PC-9 (cell line): ENCODE data around the gene ATP11B. TPM values are rescaled to one million over a fixed set of nuclear protein-coding genes. Genes with fewer than 3 reads are reported as not detected.

Experiments used
- BruUV-seq: library from RNA; stranded (reverse); fragments of 400-500 nt; replicated peaks from 2 replicates; lab custom pipeline; 2021; lab: Mats Ljungman, UMichigan
- CTCF ChIA-PET: fragments of 300-600 bp; sonication (Branson Sonifier 250); formaldehyde crosslinking; loops from one replicate; lab custom pipeline; 2022; ENCODE audit warnings: antibody characterized with exemption; lab: Charles Lee
- POLR2A ChIA-PET: fragments of 300-600 bp; sonication (Branson Sonifier 250); formaldehyde crosslinking; loops from one replicate; lab custom pipeline; 2022; ENCODE audit warnings: antibody characterized with exemption; ENCODE audit not compliant: unreplicated experiment; lab: Charles Lee
- DNase-seq, 2 experiments: peaks; one replicate each; pipeline versions ENCODE4 v3.0.0 to v3.0.0-alpha.2; 2015 to 2022; ENCODE audit warnings: mixed read lengths in 1 of 2
- H2AFZ ChIP-seq: fragments of 200-600 bp; sonication (generic); 2 replicates; pipeline ENCODE4 v1.8.1; 2017; ENCODE audit warnings: antibody characterized with exemption
- H3F3A ChIP-seq: fragments of 200-600 bp; sonication (generic); 2 replicates; pipeline ENCODE4 v1.8.1; 2017; ENCODE audit warnings: antibody characterized with exemption, mild to moderate bottlenecking, low read depth; ENCODE audit not compliant: insufficient read depth
- H3K27ac ChIP-seq: fragments of 200-600 bp; sonication (generic); 2 replicates; pipeline ENCODE4 v1.6.1; 2016; ENCODE audit warnings: mixed run types
- H3K27me3 ChIP-seq: fragments of 200-600 bp; sonication (generic); 2 replicates; pipeline ENCODE4 v1.6.1; 2016; ENCODE audit warnings: low read depth, mixed run types; ENCODE audit not compliant: insufficient read depth
- H3K36me3 ChIP-seq: fragments of 200-600 bp; sonication (generic); 2 replicates; pipeline ENCODE4 v1.6.1; 2016; ENCODE audit warnings: low read depth, mixed run types
- H3K4me1 ChIP-seq: fragments of 200-600 bp; sonication (generic); replicated peaks from 2 replicates; pipeline ENCODE4 v1.6.1; 2016; ENCODE audit warnings: mixed run types; ENCODE audit not compliant: insufficient read depth
- H3K4me2 ChIP-seq: fragments of 200-600 bp; sonication (generic); 2 replicates; pipeline ENCODE4 v1.6.1; 2017; ENCODE audit warnings: mixed run types
- H3K4me3 ChIP-seq: fragments of 200-600 bp; sonication (generic); 2 replicates; pipeline ENCODE4 v1.6.1; 2016; ENCODE audit warnings: mixed run types
- H3K79me2 ChIP-seq: fragments of 200-600 bp; sonication (generic); 2 replicates; pipeline ENCODE4 v1.6.1; 2017; ENCODE audit warnings: low read depth, mixed run types
- H3K9me2 ChIP-seq: fragments of 200-600 bp; sonication (generic); 2 replicates; pipeline ENCODE4 v1.8.1; 2017; ENCODE audit warnings: mild to moderate bottlenecking; ENCODE audit not compliant: insufficient read depth
- H3K9me3 ChIP-seq: fragments of 200-600 bp; sonication (generic); 2 replicates; pipeline ENCODE4 v1.8.1; 2016; ENCODE audit warnings: low read depth; ENCODE audit not compliant: insufficient read depth
- H4K20me1 ChIP-seq: fragments of 200-600 bp; sonication (generic); 2 replicates; pipeline ENCODE4 v1.8.1; 2017; ENCODE audit not compliant: insufficient read depth
- EZH2 ChIP-seq: fragments of 200-600 bp; sonication (generic); IDR thresholded peaks from 2 replicates; pipeline ENCODE4 v1.8.0; 2017; ENCODE audit warnings: antibody characterized with exemption, low read depth
- intact Hi-C: fragments of 100-400 bp; cut with micrococcal nuclease; formaldehyde crosslinking; loops from one replicate; pipeline ENCODE4 v1.10.0; 2022; ENCODE audit not compliant: unreplicated experiment
- total RNA-seq: library from RNA; stranded (reverse); gene quantifications from 2 replicates; pipeline ENCODE4 v1.2.3, GENCODE V29; 2021
- TF ChIP-seq, protein P1 (sequence below): fragments of 200-600 bp; sonication (generic); conservative IDR thresholded peaks from 2 replicates; pipeline ENCODE4 v1.6.1; 2017; ENCODE audit warnings: mixed run types, antibody characterized with exemption, mild to moderate bottlenecking, moderate library complexity

ATP11B gene
- total RNA-seq, 1 experiment from 2014 or later, result 66.5 TPM

DNA sequence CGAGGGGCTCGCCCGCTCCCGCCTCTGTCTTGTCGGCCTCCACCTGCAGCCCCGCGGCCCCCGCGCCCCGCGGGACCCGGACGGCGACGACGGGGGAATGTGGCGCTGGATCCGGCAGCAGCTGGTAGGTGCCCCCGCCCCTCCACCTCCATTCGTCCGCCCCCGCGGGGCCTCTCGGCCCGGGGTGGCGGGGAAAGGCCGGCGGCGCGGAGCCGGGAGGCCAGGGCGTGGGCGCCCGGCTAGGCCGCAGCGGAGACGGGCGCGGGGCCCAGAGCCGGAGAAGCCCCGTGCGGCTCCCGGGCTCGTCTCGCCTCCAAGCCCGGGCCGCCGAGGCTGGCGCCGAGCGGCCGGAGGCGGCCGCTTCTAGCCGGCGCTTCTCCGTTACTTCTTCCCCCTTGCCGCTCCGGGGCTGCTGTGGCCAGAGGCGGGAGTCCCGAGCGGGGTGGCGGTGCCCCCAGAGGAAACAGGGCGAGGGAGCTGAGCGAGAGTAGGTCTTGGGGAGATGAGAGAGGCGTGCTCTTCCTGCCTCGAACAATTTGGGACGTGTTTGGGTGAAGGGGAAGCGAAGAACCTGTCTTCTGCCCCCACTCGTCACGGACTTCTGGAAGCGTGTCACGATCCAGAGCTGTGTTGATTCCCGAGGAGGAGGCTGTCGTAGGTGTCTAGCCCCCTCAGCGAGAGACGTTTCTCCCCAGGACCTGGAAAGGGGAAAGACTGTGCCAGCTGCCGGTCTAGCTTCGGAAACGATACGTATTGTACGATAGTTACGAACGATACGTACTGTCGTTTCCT, 555 bp downstream of the ATP11B start:
- no peaks in the 10 kb centered on the region for H3K9me2 ChIP-seq
- peak overlapping the region; percentile 97 for H3K4me2 ChIP-seq
- no TSS peak for BruUV-seq
- CTCF ChIA-PET, result interaction anchor here (1.8 kb wide), 1 partner anchor 80 kb away, joined by 5 read pairs; no protein-coding TSS in a partner anchor
- H3K27me3 ChIP-seq, result no peaks in the 10 kb centered on the region
- H3K27ac ChIP-seq, result peak overlapping the region; percentile 50
- H4K20me1 ChIP-seq, result no peaks in the 10 kb centered on the region
- DNase-seq, result peak in 1 of 2 experiments; percentile 50
- H2AFZ ChIP-seq, result peak overlapping the region; percentile 84
- H3K79me2 ChIP-seq, result peaks cover 49% of the 10 kb centered on the region
- POLR2A ChIA-PET, result interaction anchor here (0.6 to 0.7 kb wide), 4 partner anchors 80 to 1814 kb away, joined by 3 to 5 read pairs (median 4); no protein-coding TSS in a partner anchor
- H3F3A ChIP-seq, result peaks cover 20% of the 10 kb centered on the region
- H3K9me3 ChIP-seq, result no peaks in the 10 kb centered on the region
- TF ChIP-seq, protein P1, sequence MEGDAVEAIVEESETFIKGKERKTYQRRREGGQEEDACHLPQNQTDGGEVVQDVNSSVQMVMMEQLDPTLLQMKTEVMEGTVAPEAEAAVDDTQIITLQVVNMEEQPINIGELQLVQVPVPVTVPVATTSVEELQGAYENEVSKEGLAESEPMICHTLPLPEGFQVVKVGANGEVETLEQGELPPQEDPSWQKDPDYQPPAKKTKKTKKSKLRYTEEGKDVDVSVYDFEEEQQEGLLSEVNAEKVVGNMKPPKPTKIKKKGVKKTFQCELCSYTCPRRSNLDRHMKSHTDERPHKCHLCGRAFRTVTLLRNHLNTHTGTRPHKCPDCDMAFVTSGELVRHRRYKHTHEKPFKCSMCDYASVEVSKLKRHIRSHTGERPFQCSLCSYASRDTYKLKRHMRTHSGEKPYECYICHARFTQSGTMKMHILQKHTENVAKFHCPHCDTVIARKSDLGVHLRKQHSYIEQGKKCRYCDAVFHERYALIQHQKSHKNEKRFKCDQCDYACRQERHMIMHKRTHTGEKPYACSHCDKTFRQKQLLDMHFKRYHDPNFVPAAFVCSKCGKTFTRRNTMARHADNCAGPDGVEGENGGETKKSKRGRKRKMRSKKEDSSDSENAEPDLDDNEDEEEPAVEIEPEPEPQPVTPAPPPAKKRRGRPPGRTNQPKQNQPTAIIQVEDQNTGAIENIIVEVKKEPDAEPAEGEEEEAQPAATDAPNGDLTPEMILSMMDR, result no peak
- no peak for TF ChIP-seq EZH2
- H3K36me3 ChIP-seq, result peaks cover 5% of the 10 kb centered on the region; the same call in 1 of the 2 replicates
- H3K4me3 ChIP-seq, result peak overlapping the region; percentile 68
- intact Hi-C loops, result loop anchor here (2.0 to 5.0 kb wide), 2 partner anchors 75 to 473 kb away; no protein-coding TSS in a partner anchor
- H3K4me1 ChIP-seq, result peaks cover 38% of the 10 kb centered on the region

DNA sequence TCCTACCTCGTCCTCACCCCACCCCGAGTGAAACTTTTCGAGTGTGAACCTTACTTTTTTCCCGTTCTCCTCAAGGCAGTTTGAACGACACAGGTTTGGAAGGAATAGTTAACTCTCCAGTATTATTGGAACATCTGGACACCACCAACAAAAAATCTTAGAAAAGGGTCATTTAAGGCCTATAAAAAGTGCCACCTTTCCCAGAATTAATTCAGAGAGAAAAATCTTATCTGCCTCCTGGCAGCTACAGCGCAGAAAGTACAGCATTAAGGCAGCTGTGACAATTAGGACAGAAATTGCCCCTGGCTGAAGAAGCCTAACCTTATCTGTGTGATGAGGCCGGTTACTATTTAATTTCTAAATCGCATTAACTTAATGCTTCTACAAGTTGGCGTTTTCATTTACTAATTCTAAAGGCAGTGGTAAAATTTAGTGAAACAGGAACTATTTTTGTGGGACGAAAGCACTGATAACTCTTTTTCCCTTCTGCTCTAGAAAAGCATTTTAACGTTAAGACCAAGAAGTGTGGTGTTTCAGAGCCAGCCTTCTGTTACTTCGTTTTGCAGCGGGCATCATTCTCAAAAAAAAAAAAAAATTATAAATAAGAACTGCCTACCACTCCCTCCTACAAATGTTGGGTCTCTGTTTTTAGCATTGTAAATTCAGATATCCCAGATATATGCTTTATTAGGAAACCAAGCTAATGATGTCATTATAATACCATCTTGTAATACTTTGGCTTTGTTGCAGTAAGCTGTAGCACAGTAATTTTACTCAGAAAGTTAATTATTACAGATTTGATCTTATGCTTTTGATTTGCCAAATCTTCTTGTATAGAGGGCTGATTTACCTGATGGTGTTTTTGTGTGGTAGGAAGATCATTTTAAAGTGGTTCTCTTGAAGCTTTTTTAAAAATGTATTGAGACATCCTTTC, 1.4 kb downstream of the ATP11B start:
- peak overlapping the region; percentile 68 for H3K4me3 ChIP-seq
- peak overlapping the region; percentile 84 for H2AFZ ChIP-seq
- POLR2A ChIA-PET, result interaction anchor here (0.6 to 0.7 kb wide), 4 partner anchors 22 to 1813 kb away, joined by 3 to 11 read pairs (median 4); no protein-coding TSS in a partner anchor
- intact Hi-C loops, result loop anchor here (1.0 to 5.0 kb wide), 3 partner anchors 55 to 473 kb away; no protein-coding TSS in a partner anchor
- no peaks in the 10 kb centered on the region for H3K9me2 ChIP-seq
- TSS peak; percentile 44 for BruUV-seq
- H3F3A ChIP-seq, result peaks cover 20% of the 10 kb centered on the region
- no peaks in the 10 kb centered on the region for H3K9me3 ChIP-seq
- no peak for DNase-seq
- peak overlapping the region; percentile 50 for H3K27ac ChIP-seq
- TF ChIP-seq, protein P1, result no peak
- no peak for TF ChIP-seq EZH2
- H3K4me2 ChIP-seq, result peak overlapping the region; percentile 97
- CTCF ChIA-PET, result interaction anchor here (0.7 kb wide), 1 partner anchor 80 kb away, joined by 3 read pairs; no protein-coding TSS in a partner anchor
- peaks cover 38% of the 10 kb centered on the region for H3K4me1 ChIP-seq
- H3K27me3 ChIP-seq, result no peaks in the 10 kb centered on the region
- peaks cover 5% of the 10 kb centered on the region; the same call in 1 of the 2 replicates for H3K36me3 ChIP-seq
- H4K20me1 ChIP-seq, result no peaks in the 10 kb centered on the region
- peaks cover 56% of the 10 kb centered on the region for H3K79me2 ChIP-seq
